ENCODE data around the gene HIPK1.

The HIPK1 gene

GRCh38 chr1:113913312-113913668 lies 15.8 kb upstream of the HIPK1 start:
- in situ Hi-C loops (cut with MboI; ENCODE audit: low pct_unique_long_range_greater_than_20kb, low sequenced_read_pairs, unreplicated experiment): no loop called here
- TF ChIP-seq CTCF (IDR thresholded peaks at IDR 0.05; ENCODE audit: extremely low read depth, insufficient read depth, missing control alignments): no peak
- DNase-seq (ENCODE audit: low spot score): no peak

GRCh38 chr1:113913887-113914664 lies 15.0 kb upstream of the HIPK1 start:
- DNase-seq (ENCODE audit: low spot score): no peak
- no peak for TF ChIP-seq CTCF (IDR thresholded peaks at IDR 0.05; ENCODE audit: extremely low read depth, insufficient read depth, missing control alignments)
- in situ Hi-C loops (cut with MboI; ENCODE audit: low pct_unique_long_range_greater_than_20kb, low sequenced_read_pairs, unreplicated experiment): no loop called here

GRCh38 chr1:113916974-113917373 lies 12.2 kb upstream of the HIPK1 start:
- TF ChIP-seq CTCF (IDR thresholded peaks at IDR 0.05; ENCODE audit: extremely low read depth, insufficient read depth, missing control alignments): no peak
- DNase-seq (ENCODE audit: low spot score): no peak
- in situ Hi-C loops (cut with MboI; ENCODE audit: low pct_unique_long_range_greater_than_20kb, low sequenced_read_pairs, unreplicated experiment): no loop called here

GRCh38 chr1:113917400-113918082 lies 11.6 kb upstream of the HIPK1 start:
- no peak for TF ChIP-seq CTCF (IDR thresholded peaks at IDR 0.05; ENCODE audit: extremely low read depth, insufficient read depth, missing control alignments)
- DNase-seq (ENCODE audit: low spot score): no peak
- in situ Hi-C loops (cut with MboI; ENCODE audit: low pct_unique_long_range_greater_than_20kb, low sequenced_read_pairs, unreplicated experiment): no loop called here

- in situ Hi-C loops (cut with MboI; ENCODE audit: low pct_unique_long_range_greater_than_20kb, low sequenced_read_pairs, unreplicated experiment): no loop called here
- TF ChIP-seq CTCF (IDR thresholded peaks at IDR 0.05; ENCODE audit: extremely low read depth, insufficient read depth, missing control alignments): no peak
- DNase-seq (ENCODE audit: low spot score): no peak
Observed at GRCh38 chr1:113918243-113918642, 10.9 kb upstream of the HIPK1 start.

- in situ Hi-C loops (cut with MboI; ENCODE audit: low pct_unique_long_range_greater_than_20kb, low sequenced_read_pairs, unreplicated experiment): no loop called here
- no peak for TF ChIP-seq CTCF (IDR thresholded peaks at IDR 0.05; ENCODE audit: extremely low read depth, insufficient read depth, missing control alignments)
- DNase-seq (ENCODE audit: low spot score): no peak
Observed at GRCh38 chr1:113922957-113923356, 6.2 kb upstream of the HIPK1 start.
